ENCODE data around the gene ALDH2.
"Not testable (repeated sequence)": the region's sequence is repeated elsewhere in the genome, so short reads cannot be mapped to it uniquely, and the experiment has no call there.

ALDH2 gene

GRCh38 chr12:111792155-111792855 is 25.6 kb downstream of the ALDH2 start:
- DNase-seq = peak in 1 of 2 donors; percentile 5

DNA sequence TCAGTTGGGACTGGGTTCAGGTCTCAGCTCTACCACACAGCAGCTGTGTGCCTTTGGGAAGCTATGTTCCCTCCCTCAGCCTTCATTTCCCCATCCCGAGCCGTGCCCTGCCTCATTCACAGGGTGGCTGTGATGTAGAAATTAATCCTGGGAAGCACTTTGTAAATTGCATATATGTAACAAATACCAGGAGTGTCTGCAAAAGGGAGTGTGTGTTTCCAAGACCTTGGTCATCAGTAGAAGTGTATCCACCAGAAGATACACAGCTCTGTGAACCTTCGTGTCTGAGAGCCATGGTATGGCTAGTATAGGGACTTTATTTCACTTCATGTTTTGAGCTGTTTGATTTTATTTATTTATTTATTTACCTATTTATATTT is 26.1 kb downstream of the ALDH2 start:
- DNase-seq = no peak

- no peak for DNase-seq
Measured at GRCh38 chr12:111798182-111798581, 31.4 kb downstream of the ALDH2 start.

DNA sequence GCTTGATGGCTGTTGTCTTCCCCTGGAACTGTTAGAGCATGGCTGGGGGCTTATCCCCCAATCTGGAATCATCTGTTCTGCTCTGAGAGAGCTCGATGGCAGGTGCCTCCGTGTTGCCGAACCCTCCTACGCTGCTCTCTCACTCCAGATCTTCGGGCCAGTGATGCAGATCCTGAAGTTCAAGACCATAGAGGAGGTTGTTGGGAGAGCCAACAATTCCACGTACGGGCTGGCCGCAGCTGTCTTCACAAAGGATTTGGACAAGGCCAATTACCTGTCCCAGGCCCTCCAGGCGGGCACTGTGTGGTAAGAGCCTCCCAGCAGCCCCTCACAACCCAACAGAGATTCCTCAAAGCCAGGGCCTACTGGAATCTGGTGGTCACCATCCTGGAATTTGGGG is 33.0 kb downstream of the ALDH2 start:
- DNase-seq = no peak

GRCh38 chr12:111803038-111803626 is 36.4 kb downstream of the ALDH2 start:
- no peak for DNase-seq

GRCh38 chr12:111803851-111804250 is 37.1 kb downstream of the ALDH2 start:
- no peak for DNase-seq

DNA sequence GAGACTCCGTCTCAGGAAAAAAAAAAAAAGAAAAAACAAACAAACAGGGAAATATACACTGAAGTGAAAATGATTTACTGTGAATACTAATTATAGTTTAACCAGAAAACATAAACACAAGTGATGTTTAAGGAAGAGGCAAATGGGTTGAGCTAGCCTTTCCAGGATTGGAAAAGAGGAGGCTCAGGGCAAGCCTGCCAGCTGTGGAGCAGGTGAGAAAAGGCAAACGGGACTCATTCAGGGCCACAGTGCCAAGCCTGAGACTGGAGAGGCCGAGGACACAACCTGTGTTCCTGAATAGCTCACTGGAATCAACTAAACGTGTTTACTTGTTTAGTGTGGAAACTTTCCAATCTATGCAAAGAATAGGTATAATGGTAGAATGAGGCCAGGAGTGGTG is 39.6 kb downstream of the ALDH2 start:
- DNase-seq = no peak

GRCh38 chr12:111807232-111807631 is 40.5 kb downstream of the ALDH2 start:
- no peak for DNase-seq

- peak; percentile 67 for DNase-seq
Measured at GRCh38 chr12:111812881-111813741, 46.4 kb downstream of the ALDH2 start.

- DNase-seq = no peak
Measured at GRCh38 chr12:111816065-111816615, 49.4 kb downstream of the ALDH2 start.

DNA sequence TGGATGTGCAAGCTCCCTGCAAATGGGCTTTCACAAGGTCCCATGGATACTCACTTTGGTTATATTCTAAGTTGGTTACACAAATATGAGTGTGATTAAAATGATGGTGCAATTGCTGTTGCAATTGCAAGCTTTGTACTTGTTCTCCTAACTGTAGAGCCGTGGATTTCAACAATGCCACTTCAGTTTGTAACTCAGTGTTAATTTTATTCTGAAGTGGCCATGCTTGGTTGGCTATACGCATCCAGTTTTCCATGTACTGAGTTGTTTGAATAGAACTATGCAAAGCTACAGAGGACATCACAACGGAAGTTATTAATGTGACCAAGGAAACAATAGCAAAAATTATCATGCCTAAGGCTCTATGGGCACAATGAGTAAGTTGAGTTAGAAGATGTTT is 50.2 kb downstream of the ALDH2 start:
- not testable (repeated sequence) for DNase-seq

GRCh38 chr12:111818340-111818739 is 51.6 kb downstream of the ALDH2 start:
- no peak for DNase-seq

GRCh38 chr12:111819191-111820158 is 52.7 kb downstream of the ALDH2 start:
- no peak for DNase-seq

GRCh38 chr12:111820828-111821227 is 54.1 kb downstream of the ALDH2 start:
- not testable (repeated sequence) for DNase-seq

- DNase-seq = no peak
Measured at GRCh38 chr12:111822886-111823285, 56.2 kb downstream of the ALDH2 start.

DNA sequence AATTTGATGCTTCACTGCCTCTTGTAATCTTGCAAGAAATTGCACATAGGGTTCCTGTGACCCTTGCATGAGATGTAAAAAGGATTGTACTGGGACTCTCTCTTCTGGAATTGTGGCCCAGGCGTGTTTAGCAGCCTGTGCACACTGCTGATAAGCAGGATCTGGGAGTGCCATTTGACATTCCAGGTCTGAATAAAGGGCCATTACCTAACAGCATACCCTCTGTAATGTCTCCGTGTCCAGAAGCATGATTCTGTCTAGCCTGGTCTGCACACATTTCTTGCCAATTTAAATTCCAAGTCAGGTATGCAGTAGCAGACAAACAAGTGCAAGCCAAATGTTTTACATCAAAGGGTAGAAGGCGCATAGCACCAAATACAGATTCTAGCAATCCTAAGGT is 57.2 kb downstream of the ALDH2 start:
- DNase-seq = no peak

- not testable (repeated sequence) for DNase-seq
Measured at GRCh38 chr12:111824312-111824711, 57.6 kb downstream of the ALDH2 start.

DNA sequence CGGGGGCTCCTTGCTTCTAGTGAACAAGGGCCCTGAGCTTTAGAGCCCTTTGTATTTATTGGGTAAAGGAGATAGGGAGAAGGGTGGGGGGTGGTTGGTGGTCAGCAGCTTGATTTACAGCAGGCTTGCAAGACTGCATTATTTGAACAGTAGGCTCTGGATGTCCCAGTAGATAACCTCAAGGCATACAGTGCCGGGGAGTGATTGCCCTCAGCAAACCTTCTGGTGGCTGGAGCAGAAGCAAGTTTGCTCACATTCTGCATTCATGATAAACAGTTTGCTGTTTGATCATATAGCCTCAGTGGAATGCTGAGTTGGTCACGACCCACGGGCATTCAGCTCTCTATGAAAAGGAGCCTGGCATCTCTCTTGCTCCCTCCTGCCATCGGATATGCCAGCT is 58.8 kb downstream of the ALDH2 start:
- DNase-seq = no peak

GRCh38 chr12:111826316-111826715 is 59.6 kb downstream of the ALDH2 start:
- DNase-seq = no peak

DNA sequence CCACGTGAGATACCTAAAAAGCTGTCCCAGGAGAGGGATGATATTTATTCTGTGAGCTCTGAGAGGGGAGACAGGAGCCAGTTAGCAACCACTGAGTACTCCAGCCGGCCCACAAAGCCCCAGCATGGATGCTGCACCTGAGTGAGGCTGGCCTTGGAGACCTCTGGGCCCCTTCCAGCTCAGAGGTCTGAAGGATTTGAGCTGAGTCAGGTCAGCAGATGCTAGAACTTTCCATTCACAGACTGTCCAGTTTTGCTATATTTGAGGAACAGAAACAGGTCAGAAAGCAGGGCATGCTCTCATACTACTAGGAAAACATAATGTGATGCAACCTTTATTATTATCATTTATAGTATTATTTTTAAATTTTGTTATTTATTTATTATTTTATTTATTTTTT is 60.3 kb downstream of the ALDH2 start:
- DNase-seq = no peak

GRCh38 chr12:111827907-111828306 is 61.2 kb downstream of the ALDH2 start:
- no peak for DNase-seq

DNA sequence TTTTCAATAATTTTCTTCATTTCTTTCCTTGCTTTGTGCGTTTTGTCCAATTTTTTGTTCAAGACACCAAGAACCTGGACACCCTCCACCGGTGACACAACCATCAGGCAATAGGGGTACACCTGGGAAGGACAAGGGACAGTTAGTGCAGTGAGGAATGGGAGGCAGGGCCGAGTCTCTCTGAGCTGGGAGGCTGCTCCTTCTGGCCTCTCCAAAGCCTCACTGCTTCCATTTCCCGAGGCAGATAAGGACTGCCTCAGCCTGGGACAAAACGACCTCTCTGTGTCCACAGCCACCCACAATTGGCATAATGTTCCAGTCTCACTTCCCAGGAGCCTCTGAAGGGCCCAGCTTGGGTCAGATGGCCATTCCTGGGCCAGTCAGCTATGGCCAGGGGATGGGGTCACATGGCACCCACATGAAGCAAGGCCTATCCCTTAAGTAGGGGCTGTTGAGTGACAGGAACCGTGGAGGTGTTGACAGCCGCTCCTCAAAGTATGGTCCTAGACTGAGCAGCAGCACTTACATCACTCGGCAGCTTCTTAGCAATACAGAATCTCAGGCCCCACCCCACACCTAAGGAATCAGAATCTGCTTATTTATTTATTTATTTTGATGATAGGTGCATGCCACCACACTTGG is 61.7 kb downstream of the ALDH2 start:
- DNase-seq = no peak
